Endothelial cell of umbilical vein (primary cell): Measurements from ENCODE around the gene APBA2. TPM values are rescaled to one million over a fixed set of nuclear protein-coding genes. Genes with fewer than 3 reads are reported as not detected.

ENCODE experiments used
- BruUV-seq: library from RNA; stranded (reverse); fragments of 400-500 nt; replicated peaks from 2 replicates; lab custom pipeline; 2021; lab: Mats Ljungman, UMichigan
- CTCF ChIA-PET: fragments of 300-600, 350-600 bp; sonication (Branson Sonifier 250); formaldehyde crosslinking; loops from one replicate; lab custom pipeline; 2021; ENCODE audit warnings: antibody characterized with exemption, inconsistent platforms; lab: Charles Lee
- POLR2A ChIA-PET: fragments of 300-600, 350-600 bp; sonication (Branson Sonifier 250); formaldehyde crosslinking; loops from one replicate; lab custom pipeline; 2021; ENCODE audit warnings: antibody characterized with exemption, inconsistent platforms; lab: Charles Lee
- DNase-seq: peaks from one replicate; pipeline ENCODE4 v3.0.0-alpha.2; 2011; ENCODE audit warnings: low read depth, low spot score
- FAIRE-seq: peaks from 2 replicates; lab custom pipeline; 2011; peaks lifted over from hg19 to GRCh38; lab: Jason Lieb, UNC
- H2AFZ ChIP-seq: 2 replicates; pipeline ENCODE4 v1.6.0; 2012; ENCODE audit warnings: low read depth, low read length, control low read depth, inconsistent platforms
- H3K27ac ChIP-seq: 2 replicates; pipeline ENCODE4 v1.5.1; 2011; ENCODE audit warnings: low read depth, mild to moderate bottlenecking, control low read depth, low read length, moderate library complexity; ENCODE audit not compliant: insufficient read depth
- H3K27me3 ChIP-seq, 2 experiments: 2 replicates each; pipeline versions ENCODE4 v1.6.0 to v1.6.1; 2011; ENCODE audit warnings: low read length in 2 of 2, mixed read lengths in 1 of 2; ENCODE audit not compliant: control insufficient read depth in 2 of 2, insufficient read depth in 2 of 2
- H3K36me3 ChIP-seq, 2 experiments: 2 replicates in 1 of 2; 3 replicates in 1 of 2; pipeline ENCODE4 v1.5.1; 2011; ENCODE audit warnings: low read length in 2 of 2, mild to moderate bottlenecking in 1 of 2, moderate library complexity in 1 of 2; ENCODE audit not compliant: control insufficient read depth in 2 of 2, insufficient read depth in 2 of 2; ENCODE audit errors: extremely low read depth in 1 of 2
- H3K4me1 ChIP-seq: 3 replicates; pipeline ENCODE4 v1.5.1; 2011; ENCODE audit warnings: mild to moderate bottlenecking, low read length; ENCODE audit not compliant: control insufficient read depth, insufficient read depth; ENCODE audit errors: extremely low read depth
- H3K4me2 ChIP-seq: 2 replicates; pipeline ENCODE4 v1.6.1; 2011; ENCODE audit warnings: low read length, control low read depth, mixed read lengths; ENCODE audit not compliant: insufficient read depth
- H3K4me3 ChIP-seq, 3 experiments: fragments of 200-600 bp in 1 of 3; sonication (generic), shearing (Covaris generic) in 1 of 3; replicated peaks in 1 of 3; 2 replicates each; pipeline ENCODE4 v1.5.1; 2011 to 2016; ENCODE audit warnings: control low read depth in 3 of 3, low read length in 3 of 3, mild to moderate bottlenecking in 2 of 3, inconsistent platforms in 1 of 3, low read depth in 1 of 3, moderate library complexity in 1 of 3; ENCODE audit not compliant: insufficient read depth in 1 of 3
- H3K79me2 ChIP-seq: 2 replicates; pipeline ENCODE4 v1.6.0; 2012; ENCODE audit warnings: low read length, inconsistent platforms; ENCODE audit not compliant: control insufficient read depth, insufficient read depth
- H3K9ac ChIP-seq: replicated peaks from 2 replicates; pipeline ENCODE3; 2011; ENCODE audit warnings: low read length, control low read depth; ENCODE audit not compliant: insufficient read depth; ENCODE audit errors: extremely low read depth
- H3K9me1 ChIP-seq: replicated peaks from 3 replicates; pipeline ENCODE4 v1.6.0; 2011; ENCODE audit warnings: mild to moderate bottlenecking, low read length; ENCODE audit not compliant: control insufficient read depth, insufficient read depth; ENCODE audit errors: extremely low read depth
- H3K9me3 ChIP-seq: replicated peaks from 2 replicates; pipeline ENCODE4 v1.5.1; 2012; ENCODE audit warnings: low read length, inconsistent platforms; ENCODE audit not compliant: control insufficient read depth, insufficient read depth
- H4K20me1 ChIP-seq: replicated peaks from 2 replicates; pipeline ENCODE3; 2011; ENCODE audit warnings: mild to moderate bottlenecking, low read length; ENCODE audit not compliant: control insufficient read depth, insufficient read depth; ENCODE audit errors: extremely low read depth
- CTCF ChIP-seq, 2 donors: IDR thresholded peaks; 1 replicate in 1 of 2; 2 replicates in 1 of 2; pipeline ENCODE4 v1.5.1; 2011; ENCODE audit warnings: low read length in 2 of 2, mild to moderate bottlenecking in 2 of 2, moderate library complexity in 2 of 2, control low read depth in 1 of 2, inconsistent platforms in 1 of 2, low read depth in 1 of 2; ENCODE audit not compliant: insufficient read depth in 1 of 2; ENCODE audit errors: extremely low read depth in 1 of 2
- EZH2 ChIP-seq: IDR thresholded peaks from 2 replicates; pipeline ENCODE4 v1.6.1; 2012; ENCODE audit warnings: borderline replicate concordance, low read depth, mild to moderate bottlenecking, moderate library complexity, low read length, inconsistent platforms; ENCODE audit not compliant: severe bottlenecking
- FOS ChIP-seq: IDR thresholded peaks from 2 replicates; pipeline ENCODE4 v1.6.1; 2011; ENCODE audit warnings: mild to moderate bottlenecking, low read length, moderate library complexity, borderline replicate concordance; ENCODE audit not compliant: insufficient read depth
- GATA2 ChIP-seq: IDR thresholded peaks from 2 replicates; pipeline ENCODE4 v1.7.0; 2011; ENCODE audit warnings: low read depth, mild to moderate bottlenecking, moderate library complexity, mixed read lengths, low read length; ENCODE audit not compliant: insufficient read length, insufficient read depth
- JUN ChIP-seq: IDR thresholded peaks from 2 replicates; pipeline ENCODE4 v1.6.1; 2011; ENCODE audit warnings: borderline replicate concordance, low read depth; ENCODE audit not compliant: insufficient read length, insufficient read depth
- MYC ChIP-seq: IDR thresholded peaks from one replicate; pipeline ENCODE4 v1.6.1; 2011; ENCODE audit warnings: mild to moderate bottlenecking, low read depth, low read length
- POLR2A ChIP-seq: IDR thresholded peaks from 2 replicates; pipeline ENCODE4 v1.6.1; 2012; ENCODE audit warnings: low read depth, mild to moderate bottlenecking, control low read depth, low read length
- POLR2AphosphoS5 ChIP-seq: IDR thresholded peaks from 2 replicates; pipeline ENCODE4 v1.6.1; 2012; ENCODE audit warnings: low read depth, mild to moderate bottlenecking, control low read depth, low read length, moderate library complexity; ENCODE audit not compliant: insufficient read depth
- dilution Hi-C: fragments of 300-500 bp; cut with MboI; formaldehyde crosslinking; loops from one replicate; pipeline ENCODE4 v1.15.0; 2019; ENCODE audit warnings: low sequenced_read_pairs; ENCODE audit not compliant: extremely low pct_ligation_motif_present
- intact Hi-C: fragments of 100-400 bp; cut with micrococcal nuclease; formaldehyde crosslinking; loops from one replicate; pipeline ENCODE4 v1.10.0; 2022
- polyA plus RNA-seq, 4 experiments: library from polyadenylated mRNA; depleted of rRNA in 3 of 4; stranded (reverse) in 3 of 4; unstranded in 1 of 4; fragments of >200 nt; gene quantifications; 2 replicates each; pipeline versions ENCODE4 v1.2.1 to v1.2.3, GENCODE V29; 2011 to 2012; ENCODE audit warnings: missing spikeins in 1 of 4
- total RNA-seq: library from RNA; stranded (reverse); gene quantifications from 2 replicates; pipeline ENCODE4 v1.2.3, GENCODE V29; 2021

The APBA2 gene
- total and polyA plus RNA-seq, 2 donors (not counting 3 experiments of a cell fraction or from before 2014, with no cell fraction given), result 5.7 to 11.1 TPM

- DNase-seq, result no peak
- Histone ChIP-seq H3K27ac (no peak overlapping the region), H3K4me1 (no peaks in the 10 kb centered on the region), H3K4me2 (no peak overlapping the region), H3K4me3 (no peak overlapping the region), H3K9me3 (no peaks in the 10 kb centered on the region), H3K9ac (no peak overlapping the region), H4K20me1 (no peaks in the 10 kb centered on the region), H3K27me3 (no peaks in the 10 kb centered on the region), H3K9me1 (no peaks in the 10 kb centered on the region), H3K79me2 (no peaks in the 10 kb centered on the region), H3K36me3 (no peaks in the 10 kb centered on the region), H2AFZ (no peak overlapping the region)
- POLR2A ChIA-PET, result no interaction called here
- CTCF ChIA-PET, result no interaction called here
- TF ChIP-seq POLR2A, result no peak
- TF ChIP-seq GATA2, result no peak
- TF ChIP-seq CTCF (IDR thresholded peaks at IDR 0.05; ENCODE audit: extremely low read depth in 1 of 2, insufficient read depth in 1 of 2, low read depth in 1 of 2, low read length in 2 of 2), result no peak
- no peak for TF ChIP-seq EZH2
- no peak for TF ChIP-seq FOS
- no peak for TF ChIP-seq POLR2AphosphoS5
- no peak for TF ChIP-seq MYC
- TF ChIP-seq JUN, result no peak
- no peak for FAIRE-seq
- intact Hi-C loops (loop anchor here (10.0 kb wide), 1 partner anchor 63 kb away; no protein-coding TSS in a partner anchor), dilution Hi-C loops (no loop called here)
- BruUV-seq, result no TSS peak
Measured at GRCh38 chr15:29012097-29012496, 126.3 kb downstream of the APBA2 start.
